IPS-NIHi7 (cell line): ENCODE data around the gene BRD3OS.
"Not testable (repeated sequence)": the region's sequence is repeated elsewhere in the genome, so short reads cannot be mapped to it uniquely, and the experiment has no call there.

ENCODE experiments used
- DNase-seq: peaks from one replicate; pipeline ENCODE4 v3.0.0; 2012; ENCODE audit warnings: mixed read lengths; ENCODE audit errors: extremely low spot score

BRD3OS gene

DNA sequence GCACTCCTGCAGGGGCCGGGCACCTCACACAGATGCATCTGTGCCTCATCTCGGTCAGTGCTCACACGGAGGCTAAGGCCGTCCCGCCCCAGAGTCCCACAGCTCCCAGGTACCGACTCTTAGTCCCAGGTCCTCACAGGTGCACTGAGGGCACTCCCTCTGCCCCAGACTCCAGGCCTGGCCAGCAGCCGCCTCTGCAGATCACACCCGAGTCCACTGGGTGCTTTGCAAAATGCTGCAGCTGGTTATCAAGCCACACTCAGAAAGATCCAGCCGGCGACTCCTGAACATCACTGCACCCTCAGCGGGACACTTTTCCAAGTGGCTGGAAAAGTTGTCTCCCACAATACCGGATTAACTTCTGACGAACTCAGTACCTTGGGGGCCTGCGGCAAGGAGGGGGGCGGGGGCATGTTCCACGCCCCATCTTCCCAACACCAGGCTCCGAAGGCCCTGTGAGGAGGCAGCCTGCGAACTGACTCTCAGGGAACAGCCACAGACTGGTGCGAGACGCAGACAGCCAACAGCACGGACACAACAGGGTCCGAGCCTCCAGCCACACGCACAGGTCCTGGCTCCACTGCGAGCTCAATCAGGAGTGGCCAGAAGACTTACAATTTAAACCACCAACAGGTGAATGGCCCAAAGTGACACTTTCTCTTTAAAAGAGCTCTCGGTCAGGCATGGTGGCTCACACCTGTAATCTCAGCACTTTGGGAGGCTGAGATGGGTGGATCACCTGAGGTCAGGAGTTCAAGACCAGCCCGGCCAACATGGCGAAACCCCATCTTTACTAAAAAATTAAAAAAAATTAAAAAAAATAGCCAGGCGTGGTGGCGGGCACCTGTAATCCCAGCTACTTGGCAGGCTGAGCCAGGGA, 38.5 kb downstream of the BRD3OS start:
- DNase-seq, result no peak

DNA sequence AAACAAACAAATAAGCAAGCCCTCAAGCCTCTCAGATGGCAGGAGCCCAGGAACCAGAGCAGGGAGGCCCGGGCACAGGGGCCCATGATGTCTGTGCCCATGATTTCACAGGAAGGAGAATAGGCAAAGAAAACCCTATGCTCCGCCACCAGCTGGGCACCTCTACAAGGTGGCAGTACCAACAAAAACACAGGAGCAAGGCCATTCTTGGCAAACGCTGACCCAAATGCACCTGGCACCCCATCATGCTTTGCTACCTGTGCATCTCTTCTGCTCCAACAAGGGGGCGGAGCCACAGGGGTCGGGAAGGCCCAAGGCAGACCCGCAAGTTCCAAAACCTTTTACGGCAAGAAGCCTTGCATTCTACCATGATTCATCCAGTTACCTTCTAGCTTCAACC, 39.4 kb downstream of the BRD3OS start:
- DNase-seq, result no peak

- no peak for DNase-seq
Measured at GRCh38 chr9:134065612-134066419, 40.5 kb downstream of the BRD3OS start.

DNA sequence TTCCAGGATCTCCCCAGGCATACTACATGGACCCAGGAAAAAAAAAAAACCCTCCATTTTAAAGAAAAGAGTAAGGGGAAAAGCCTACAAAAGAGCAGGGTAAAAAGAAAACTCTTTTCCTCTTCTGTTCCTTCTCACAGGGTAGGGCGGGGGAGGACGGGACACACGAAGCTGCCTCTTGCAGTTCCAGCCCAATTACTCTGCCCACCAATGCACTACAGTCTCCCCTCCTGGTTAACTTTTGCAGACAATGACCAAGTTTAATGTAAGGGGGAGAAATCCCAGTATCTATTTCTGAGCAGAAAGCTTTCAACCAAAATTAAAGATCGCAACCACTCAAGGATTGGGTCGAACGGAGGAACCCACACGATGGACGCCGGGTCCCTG, 41.2 kb downstream of the BRD3OS start:
- DNase-seq, result no peak

GRCh38 chr9:134066913-134067851, 41.9 kb downstream of the BRD3OS start:
- no peak for DNase-seq

GRCh38 chr9:134067904-134068743, 42.8 kb downstream of the BRD3OS start, which contains the start of gene BRD3:
Gene BRD3, minus strand, starts transcription at chr9:134068026. Its CDS starts 14,549 bp downstream, at chr9:134053477.
- peak; percentile 96 for DNase-seq

GRCh38 chr9:134068744-134069479, 43.6 kb downstream of the BRD3OS start:
- no peak for DNase-seq

GRCh38 chr9:134069480-134070399, 44.5 kb downstream of the BRD3OS start:
- no peak for DNase-seq

GRCh38 chr9:134071149-134071548, 45.9 kb downstream of the BRD3OS start:
- no peak for DNase-seq

DNA sequence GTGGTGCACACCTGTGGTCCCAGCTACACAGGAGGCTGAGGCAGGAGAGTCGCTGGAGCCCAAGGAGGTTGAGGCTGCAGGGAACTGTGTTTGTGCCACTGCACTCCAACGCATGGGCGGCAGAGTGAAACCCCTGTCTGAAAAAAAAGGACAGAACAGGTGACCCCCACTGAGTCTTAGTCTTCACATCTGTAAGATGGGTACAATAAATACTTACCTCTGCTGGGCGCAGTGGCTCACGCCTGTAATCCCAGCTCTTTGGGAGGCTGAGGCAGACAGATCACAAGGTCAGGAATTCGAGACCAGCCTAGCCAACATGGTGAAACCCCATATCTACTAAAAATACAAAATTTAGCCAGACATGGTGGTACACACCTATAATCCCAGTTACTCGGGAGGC, 47.4 kb downstream of the BRD3OS start:
- DNase-seq, result not testable (repeated sequence)

DNA sequence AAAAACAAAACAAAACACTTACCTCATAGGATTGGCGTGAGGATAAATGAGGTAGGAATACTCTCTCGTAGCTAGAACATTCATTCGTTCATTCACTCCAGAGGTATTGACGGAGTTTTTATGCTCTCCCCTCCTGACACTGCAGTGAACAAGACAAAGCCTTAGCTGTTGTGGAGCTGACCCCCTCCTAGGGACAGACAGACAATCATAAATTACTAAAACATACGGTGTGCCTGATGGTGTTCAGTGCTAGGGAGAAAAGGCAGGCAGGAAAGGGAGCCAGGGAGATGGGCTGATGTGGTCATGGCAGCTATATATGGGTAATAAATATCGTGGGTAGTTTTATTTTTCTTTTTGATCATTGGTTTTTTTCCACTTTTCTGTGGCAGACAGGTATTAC, 48.2 kb downstream of the BRD3OS start:
- no peak for DNase-seq

- DNase-seq, result not testable (repeated sequence)
Measured at GRCh38 chr9:134075689-134076088, 50.4 kb downstream of the BRD3OS start.

DNA sequence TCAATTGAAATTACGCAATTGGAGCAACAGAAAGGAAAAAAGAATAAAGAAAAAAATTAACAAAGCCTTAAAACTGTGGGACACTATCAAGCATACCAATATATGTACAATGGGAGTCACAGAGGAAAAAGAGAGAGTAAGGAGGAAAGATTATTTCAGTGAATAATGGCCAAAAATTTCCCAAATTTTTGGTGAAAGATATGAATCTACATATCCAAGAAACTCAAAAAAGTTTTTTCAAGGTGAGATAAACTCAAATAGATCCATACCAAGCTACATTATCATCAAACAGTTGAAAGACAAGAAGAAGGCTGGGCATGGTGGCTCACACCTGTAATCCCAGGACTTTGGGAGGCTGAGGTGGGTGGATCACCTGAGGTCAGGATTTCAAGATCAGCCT, 51.4 kb downstream of the BRD3OS start:
- DNase-seq, result no peak
